ENCODE data around the gene FIGN. TPM values are rescaled to one million over a fixed set of nuclear protein-coding genes. Genes with fewer than 3 reads are reported as not detected.

FIGN gene
- total RNA-seq, 6 experiments from 2014 or later: 1.3 to 4.4 (median 2.0) TPM

DNA sequence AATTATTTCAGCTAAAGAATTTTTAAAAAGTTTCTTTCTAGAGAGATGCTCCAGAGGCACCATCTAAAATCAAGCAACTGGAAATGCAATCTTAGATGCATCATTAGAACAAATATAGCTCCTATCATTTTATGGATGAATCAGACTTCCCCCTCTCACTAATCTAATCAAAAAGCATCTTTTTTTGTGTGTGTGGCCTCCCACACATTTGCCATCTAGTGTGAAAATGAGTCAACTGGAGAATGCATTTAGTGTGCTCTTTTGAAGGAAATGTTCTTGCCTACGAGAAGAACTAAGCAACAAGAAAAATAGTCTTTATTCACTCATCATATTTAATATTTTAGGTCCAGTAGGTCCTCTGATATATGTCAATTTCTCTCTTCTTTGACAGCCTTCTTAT, 39.5 kb upstream of the FIGN start:
- Mint-ChIP-seq H3K27me3 (ENCODE audit: insufficient read depth) (no peaks in the 10 kb centered on the region), H3K9me3 (peaks cover 11% of the 10 kb centered on the region), H3K27ac (peak overlapping the region; percentile 33; the same call in 1 of the 2 replicates), H3K4me3 (no peak overlapping the region), H3K4me1 (ENCODE audit: low read depth) (peaks cover 47% of the 10 kb centered on the region), H3K36me3 (ENCODE audit: low read depth) (no peaks in the 10 kb centered on the region)
- no peak for DNase-seq
- TF ChIP-seq, protein P1, sequence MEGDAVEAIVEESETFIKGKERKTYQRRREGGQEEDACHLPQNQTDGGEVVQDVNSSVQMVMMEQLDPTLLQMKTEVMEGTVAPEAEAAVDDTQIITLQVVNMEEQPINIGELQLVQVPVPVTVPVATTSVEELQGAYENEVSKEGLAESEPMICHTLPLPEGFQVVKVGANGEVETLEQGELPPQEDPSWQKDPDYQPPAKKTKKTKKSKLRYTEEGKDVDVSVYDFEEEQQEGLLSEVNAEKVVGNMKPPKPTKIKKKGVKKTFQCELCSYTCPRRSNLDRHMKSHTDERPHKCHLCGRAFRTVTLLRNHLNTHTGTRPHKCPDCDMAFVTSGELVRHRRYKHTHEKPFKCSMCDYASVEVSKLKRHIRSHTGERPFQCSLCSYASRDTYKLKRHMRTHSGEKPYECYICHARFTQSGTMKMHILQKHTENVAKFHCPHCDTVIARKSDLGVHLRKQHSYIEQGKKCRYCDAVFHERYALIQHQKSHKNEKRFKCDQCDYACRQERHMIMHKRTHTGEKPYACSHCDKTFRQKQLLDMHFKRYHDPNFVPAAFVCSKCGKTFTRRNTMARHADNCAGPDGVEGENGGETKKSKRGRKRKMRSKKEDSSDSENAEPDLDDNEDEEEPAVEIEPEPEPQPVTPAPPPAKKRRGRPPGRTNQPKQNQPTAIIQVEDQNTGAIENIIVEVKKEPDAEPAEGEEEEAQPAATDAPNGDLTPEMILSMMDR (IDR thresholded peaks at IDR 0.05): no peak

DNA sequence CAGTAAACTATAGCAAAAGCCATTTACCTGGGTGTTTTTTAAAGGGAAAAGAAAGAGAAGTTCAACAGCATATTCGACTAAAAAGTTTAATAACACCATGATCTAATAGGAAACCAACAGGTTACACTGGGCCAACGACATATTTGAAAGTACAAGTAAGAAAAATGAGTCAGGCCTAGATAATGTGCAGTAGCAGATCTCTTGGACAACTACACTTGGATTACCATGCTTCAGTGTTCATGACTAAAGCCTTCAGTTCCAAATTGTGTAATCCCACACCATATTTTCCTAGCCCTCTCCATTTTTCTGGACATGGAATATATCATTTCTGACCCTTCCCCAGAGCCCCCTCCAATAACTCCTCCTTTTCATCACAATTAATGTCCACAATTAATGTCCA, 39.1 kb upstream of the FIGN start:
- DNase-seq: peak; percentile 78
- peak overlapping the region; percentile 33; the same call in 1 of the 2 replicates for H3K27ac Mint-ChIP-seq
- no peaks in the 10 kb centered on the region for H3K27me3 Mint-ChIP-seq (ENCODE audit: insufficient read depth)

DNA sequence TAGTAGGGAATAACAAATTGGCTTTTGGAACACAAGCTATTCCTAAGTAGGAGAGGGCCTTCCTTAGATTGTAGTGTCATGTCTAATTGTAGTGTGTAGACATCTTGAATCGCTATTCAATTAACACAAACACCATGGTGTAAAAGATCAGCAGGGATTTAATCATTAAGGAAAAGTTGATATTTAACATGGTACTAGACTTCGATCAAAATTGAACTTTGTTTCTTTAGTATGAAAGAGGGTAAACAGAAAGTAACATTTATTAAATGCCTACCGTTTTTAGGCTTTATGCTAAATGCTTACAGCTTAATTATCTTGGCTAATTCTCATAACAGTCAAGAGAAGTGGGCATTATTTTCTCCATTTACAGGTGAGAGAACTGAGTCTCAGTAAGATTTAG, 37.5 kb upstream of the FIGN start:
- Mint-ChIP-seq H3K27me3 (ENCODE audit: insufficient read depth) (no peaks in the 10 kb centered on the region), H3K4me3 (no peak overlapping the region), H3K9me3 (peaks cover 11% of the 10 kb centered on the region), H3K27ac (no peak overlapping the region), H3K36me3 (ENCODE audit: low read depth) (no peaks in the 10 kb centered on the region), H3K4me1 (ENCODE audit: low read depth) (peaks cover 39% of the 10 kb centered on the region)
- TF ChIP-seq, protein P1 (IDR thresholded peaks at IDR 0.05): no peak
- no peak for DNase-seq

More for the DNA sequence above, 39.1 kb upstream of the FIGN start:
- Mint-ChIP-seq H3K4me3 (no peak overlapping the region), H3K36me3 (ENCODE audit: low read depth) (no peaks in the 10 kb centered on the region), H3K4me1 (ENCODE audit: low read depth) (peaks cover 47% of the 10 kb centered on the region), H3K9me3 (peaks cover 11% of the 10 kb centered on the region)
- TF ChIP-seq, protein P1 (IDR thresholded peaks at IDR 0.05): no peak

DNA sequence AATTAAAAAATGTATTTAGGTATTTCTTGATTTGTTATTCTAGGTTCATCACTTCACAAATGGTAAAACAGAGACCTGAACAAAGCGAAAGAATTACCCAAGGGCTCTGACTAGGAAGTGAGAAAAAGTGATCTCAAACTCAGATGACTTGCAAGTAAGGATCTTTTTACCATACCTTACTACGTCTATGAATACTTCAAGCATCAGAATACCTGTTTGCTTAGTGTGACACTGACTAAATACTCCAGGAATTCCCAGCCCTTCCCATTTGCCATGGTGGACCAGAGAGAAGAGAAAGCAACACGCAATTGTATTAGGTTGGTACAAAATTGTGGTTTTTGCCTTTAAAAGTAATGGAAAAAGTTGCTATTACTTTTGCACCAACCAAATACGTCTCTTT, 35.8 kb upstream of the FIGN start:
- peaks cover 32% of the 10 kb centered on the region for H3K4me1 Mint-ChIP-seq (ENCODE audit: low read depth)
- peak; percentile 12 for DNase-seq
- no peaks in the 10 kb centered on the region for H3K27me3 Mint-ChIP-seq (ENCODE audit: insufficient read depth)
- no peaks in the 10 kb centered on the region for H3K36me3 Mint-ChIP-seq (ENCODE audit: low read depth)
- H3K4me3 Mint-ChIP-seq: peak overlapping the region; percentile 54
- peaks cover 6% of the 10 kb centered on the region; the same call in 1 of the 2 replicates for H3K9me3 Mint-ChIP-seq
- TF ChIP-seq, protein P1 (IDR thresholded peaks at IDR 0.05): no peak
- no peak overlapping the region for H3K27ac Mint-ChIP-seq

DNA sequence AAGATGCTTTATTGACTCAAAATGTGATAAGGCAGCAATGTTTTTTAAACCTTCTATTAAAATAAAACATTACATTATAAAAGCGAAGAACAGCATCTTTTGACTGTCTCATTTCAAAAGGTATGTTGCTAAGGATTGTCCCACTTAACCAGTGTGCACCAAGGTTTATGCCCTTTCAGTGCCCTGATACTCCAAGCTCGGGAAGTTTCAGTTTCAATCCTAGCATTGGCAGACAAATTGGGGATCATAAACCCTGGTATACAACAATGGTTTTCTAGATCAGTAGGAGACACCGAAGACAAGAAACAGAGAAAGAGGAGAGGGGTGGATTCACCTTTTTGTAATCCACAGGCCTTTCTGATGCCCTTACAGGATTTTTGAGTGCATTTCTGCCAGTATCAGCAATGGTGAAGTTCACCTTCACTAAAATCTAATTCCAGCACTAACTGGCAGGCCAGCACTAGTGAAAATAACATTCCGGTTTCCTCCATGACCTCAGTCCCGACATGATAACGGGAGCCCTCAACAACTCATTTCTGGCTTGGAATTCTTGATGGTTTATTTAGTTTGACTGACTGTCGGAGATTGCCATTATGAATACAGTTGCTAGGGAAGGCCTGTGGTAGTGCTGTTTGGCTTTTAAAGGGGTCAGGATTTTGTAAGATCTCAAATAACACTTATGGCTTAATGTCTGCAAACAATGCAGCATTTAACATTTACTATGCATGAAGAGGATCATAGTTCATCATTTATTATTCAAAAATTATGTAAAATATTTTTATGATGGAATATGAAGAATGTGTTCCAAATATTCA, 33.3 kb upstream of the FIGN start:
- TF ChIP-seq, protein P1 (IDR thresholded peaks at IDR 0.05): no peak
- Mint-ChIP-seq H3K36me3 (ENCODE audit: low read depth) (no peaks in the 10 kb centered on the region), H3K4me3 (no peak overlapping the region), H3K27ac (no peak overlapping the region), H3K27me3 (ENCODE audit: insufficient read depth) (peaks cover 1% of the 10 kb centered on the region), H3K9me3 (peaks cover 11% of the 10 kb centered on the region), H3K4me1 (ENCODE audit: low read depth) (peaks cover 14% of the 10 kb centered on the region)
- no peak for DNase-seq

Measured in HFFc6 (cell line).